Activated CD8-positive, alpha-beta T cell treated with anti-CD3 and anti-CD28 coated beads, Interleukin-2, amount 10 ng/mL, durations not matched to agents 7 days and 5 days (primary cell): Measurements from ENCODE around the gene ARHGDIB. TPM values are rescaled to one million over a fixed set of nuclear protein-coding genes. Genes with fewer than 3 reads are reported as not detected.
A peak's percentile ranks its signal among the peaks of the same experiment; 100 is the strongest.

Source experiments
- ATAC-seq: fragments of 150-1000 bp; cut with Tn5 transposase; one replicate; pipeline ENCODE4 v1.10.0; 2021; ENCODE audit warnings: moderate library complexity
- CTCF ChIA-PET: fragments of 350-600 bp; sonication (Branson Sonifier 250); formaldehyde crosslinking; loops from one replicate; lab custom pipeline; 2021; ENCODE audit warnings: antibody characterized with exemption; lab: Charles Lee
- POLR2A ChIA-PET: fragments of 350-600 bp; sonication (Branson Sonifier 250); formaldehyde crosslinking; loops from one replicate; lab custom pipeline; 2021; ENCODE audit warnings: antibody characterized with exemption; lab: Charles Lee
- DNase-seq: peaks from one replicate; pipeline ENCODE4 v3.0.0-alpha.2; 2020
- H3K27ac Mint-ChIP-seq: one replicate; pipeline ENCODE4 v1.8.0; 2021; ENCODE audit warnings: mild to moderate bottlenecking, mixed read lengths
- H3K27me3 Mint-ChIP-seq: one replicate; pipeline ENCODE4 v1.8.0; 2021; ENCODE audit warnings: low read depth, mixed read lengths
- H3K36me3 Mint-ChIP-seq: one replicate; pipeline ENCODE4 v1.8.0; 2021; ENCODE audit warnings: low read depth, mixed read lengths
- H3K4me1 Mint-ChIP-seq: one replicate; pipeline ENCODE4 v1.8.0; 2021; ENCODE audit warnings: low read depth, mixed read lengths
- H3K4me3 Mint-ChIP-seq: one replicate; pipeline ENCODE4 v1.8.0; 2021; ENCODE audit warnings: mild to moderate bottlenecking, mixed read lengths
- H3K9me3 Mint-ChIP-seq: one replicate; pipeline ENCODE4 v1.8.0; 2022; ENCODE audit warnings: mixed read lengths; ENCODE audit not compliant: insufficient read depth
- total RNA-seq, 2 experiments: library from RNA; stranded (reverse); gene quantifications; one replicate each; pipeline ENCODE4 v1.2.3, GENCODE V29; 2021

ARHGDIB gene
- total RNA-seq, 2 experiments from 2014 or later: 1,528 to 1,576 TPM

GRCh38 chr12:14984036-14984435 lies 22.6 kb upstream of the ARHGDIB start:
- CTCF ChIA-PET: interaction anchor here (1.0 to 1.2 kb wide), 2 partner anchors 36 to 209 kb away, joined by 3 to 5 read pairs; no protein-coding TSS in a partner anchor
- ATAC-seq (no peak), DNase-seq (no peak)
- POLR2A ChIA-PET: interaction anchor here (0.6 to 2.9 kb wide), 3 partner anchors 22 to 136 kb away, joined by 3 to 12 read pairs (median 3); partner anchors contain the start of gene ARHGDIB
- Mint-ChIP-seq H3K4me3 (no peak overlapping the region), H3K27me3 (peaks cover 2% of the 10 kb centered on the region), H3K4me1 (peaks cover 51% of the 10 kb centered on the region), H3K36me3 (peaks cover 3% of the 10 kb centered on the region), H3K9me3 (no peaks in the 10 kb centered on the region), H3K27ac (no peak overlapping the region)

- H3K36me3 Mint-ChIP-seq: peaks cover 3% of the 10 kb centered on the region
- H3K27ac Mint-ChIP-seq: peak overlapping the region; percentile 86
- H3K9me3 Mint-ChIP-seq: no peaks in the 10 kb centered on the region
- DNase-seq (no peak), ATAC-seq (peak; percentile 39)
- CTCF ChIA-PET: interaction anchor here (1.2 to 1.9 kb wide), 3 partner anchors 13 to 208 kb away, joined by 5 to 6 read pairs (median 5); no protein-coding TSS in a partner anchor
- peaks cover 61% of the 10 kb centered on the region for H3K4me1 Mint-ChIP-seq
- no peaks in the 10 kb centered on the region for H3K27me3 Mint-ChIP-seq
- peak overlapping the region; percentile 34 for H3K4me3 Mint-ChIP-seq
- POLR2A ChIA-PET: interaction anchor here (0.7 to 2.9 kb wide), 2 partner anchors 21 to 212 kb away, joined by 3 to 12 read pairs; partner anchors contain the start of gene ARHGDIB
Measured at GRCh38 chr12:14982991-14983390, 21.6 kb upstream of the ARHGDIB start.

GRCh38 chr12:14982562-14982961 lies 21.2 kb upstream of the ARHGDIB start:
- ChIA-PET CTCF (interaction anchor here (1.4 to 1.9 kb wide), 2 partner anchors 13 to 25 kb away, joined by 5 to 6 read pairs; no protein-coding TSS in a partner anchor), POLR2A (interaction anchor here (2.9 kb wide), 1 partner anchor 21 kb away, joined by 12 read pairs; the partner anchor contains the start of gene ARHGDIB)
- ATAC-seq (no peak), DNase-seq (no peak)
- peak overlapping the region; percentile 86 for H3K27ac Mint-ChIP-seq
- H3K9me3 Mint-ChIP-seq: no peaks in the 10 kb centered on the region
- H3K27me3 Mint-ChIP-seq: no peaks in the 10 kb centered on the region
- H3K4me3 Mint-ChIP-seq: no peak overlapping the region
- peaks cover 3% of the 10 kb centered on the region for H3K36me3 Mint-ChIP-seq
- peaks cover 65% of the 10 kb centered on the region for H3K4me1 Mint-ChIP-seq

GRCh38 chr12:14981049-14981448 lies 19.6 kb upstream of the ARHGDIB start:
- ATAC-seq (no peak), DNase-seq (no peak)
- Mint-ChIP-seq H3K4me3 (no peak overlapping the region), H3K9me3 (no peaks in the 10 kb centered on the region), H3K27ac (no peak overlapping the region), H3K36me3 (peaks cover 3% of the 10 kb centered on the region), H3K27me3 (no peaks in the 10 kb centered on the region), H3K4me1 (peaks cover 65% of the 10 kb centered on the region)
- ChIA-PET POLR2A (interaction anchor here (0.9 to 1.0 kb wide), 2 partner anchors 16 to 27 kb away, joined by 3 to 4 read pairs; no protein-coding TSS in a partner anchor), CTCF (interaction anchor here (0.7 to 1.6 kb wide), 5 partner anchors 9 to 212 kb away, joined by 3 to 4 read pairs (median 4); no protein-coding TSS in a partner anchor)

GRCh38 chr12:14979468-14979867 lies 18.1 kb upstream of the ARHGDIB start:
- DNase-seq (no peak), ATAC-seq (peak; percentile 59)
- H3K27ac Mint-ChIP-seq: peak overlapping the region; percentile 30
- peaks cover 65% of the 10 kb centered on the region for H3K4me1 Mint-ChIP-seq
- H3K4me3 Mint-ChIP-seq: peak overlapping the region; percentile 35
- CTCF ChIA-PET: interaction anchor here (0.7 to 2.5 kb wide), 6 partner anchors 11 to 41 kb away, joined by 3 to 14 read pairs (median 4); partner anchors contain the start of gene ERP27
- no peaks in the 10 kb centered on the region for H3K9me3 Mint-ChIP-seq
- peaks cover 3% of the 10 kb centered on the region for H3K36me3 Mint-ChIP-seq
- POLR2A ChIA-PET: interaction anchor here (0.5 kb wide), 1 partner anchor 98 kb away, joined by 3 read pairs; no protein-coding TSS in a partner anchor
- no peaks in the 10 kb centered on the region for H3K27me3 Mint-ChIP-seq

GRCh38 chr12:14976658-14977057 lies 15.3 kb upstream of the ARHGDIB start:
- Mint-ChIP-seq H3K4me1 (peaks cover 59% of the 10 kb centered on the region), H3K9me3 (no peaks in the 10 kb centered on the region), H3K36me3 (peaks cover 3% of the 10 kb centered on the region), H3K4me3 (no peak overlapping the region), H3K27ac (no peak overlapping the region), H3K27me3 (no peaks in the 10 kb centered on the region)
- CTCF ChIA-PET: no interaction called here
- DNase-seq (no peak), ATAC-seq (no peak)
- POLR2A ChIA-PET: interaction anchor here (1.4 kb wide), 1 partner anchor 11 kb away, joined by 3 read pairs; no protein-coding TSS in a partner anchor

- CTCF ChIA-PET: interaction anchor here (1.6 kb wide), 1 partner anchor 10 kb away, joined by 3 read pairs; no protein-coding TSS in a partner anchor
- no peaks in the 10 kb centered on the region for H3K36me3 Mint-ChIP-seq
- no peaks in the 10 kb centered on the region for H3K9me3 Mint-ChIP-seq
- no peaks in the 10 kb centered on the region for H3K27me3 Mint-ChIP-seq
- no peak overlapping the region for H3K4me3 Mint-ChIP-seq
- no peak for ATAC-seq
- no peak overlapping the region for H3K27ac Mint-ChIP-seq
- H3K4me1 Mint-ChIP-seq: peaks cover 51% of the 10 kb centered on the region
- POLR2A ChIA-PET: interaction anchor here (1.4 kb wide), 1 partner anchor 9 kb away, joined by 3 read pairs; no protein-coding TSS in a partner anchor
- DNase-seq: no peak
Measured at GRCh38 chr12:14975457-14975856, 14.1 kb upstream of the ARHGDIB start.

- ChIA-PET POLR2A (interaction anchor here (0.6 kb wide), 1 partner anchor 12 kb away, joined by 3 read pairs; no protein-coding TSS in a partner anchor), CTCF (interaction anchor here (1.5 to 1.7 kb wide), 3 partner anchors 9 to 39 kb away, joined by 3 to 10 read pairs (median 4); no protein-coding TSS in a partner anchor)
- DNase-seq (no peak), ATAC-seq (no peak)
- H3K4me3 Mint-ChIP-seq: no peak overlapping the region
- H3K4me1 Mint-ChIP-seq: peaks cover 43% of the 10 kb centered on the region
- H3K27ac Mint-ChIP-seq: no peak overlapping the region
- H3K9me3 Mint-ChIP-seq: no peaks in the 10 kb centered on the region
- no peaks in the 10 kb centered on the region for H3K27me3 Mint-ChIP-seq
- peaks cover 4% of the 10 kb centered on the region for H3K36me3 Mint-ChIP-seq
Measured at GRCh38 chr12:14974633-14975032, 13.2 kb upstream of the ARHGDIB start.

- Mint-ChIP-seq H3K4me3 (no peak within 1 kb of the TSS), H3K9me3 (no peaks in the 10 kb centered on the region), H3K27ac (no peak within 1 kb of the TSS), H3K27me3 (no peaks in the 10 kb centered on the region), H3K4me1 (peaks cover 26% of the 10 kb centered on the region), H3K36me3 (peaks cover 4% of the 10 kb centered on the region)
- ChIA-PET CTCF (interaction anchor here (1.0 to 1.7 kb wide), 2 partner anchors 8 to 13 kb away, joined by 4 to 10 read pairs; no protein-coding TSS in a partner anchor), POLR2A (interaction anchor here (0.8 to 1.5 kb wide), 5 partner anchors 9 to 202 kb away, joined by 3 to 6 read pairs (median 4); partner anchors contain the start of gene ARHGDIB)
- ATAC-seq: no peak
- DNase-seq: no peak
Measured at GRCh38 chr12:14972816-14973215, 11.4 kb upstream of the ARHGDIB start, which contains the start of gene PDE6H. Gene PDE6H (plus strand): TSS chr12:14973042. CDS start chr12:14978013, 4,971 bp downstream.

GRCh38 chr12:14970473-14970872 lies 9.1 kb upstream of the ARHGDIB start:
- peaks cover 29% of the 10 kb centered on the region for H3K4me1 Mint-ChIP-seq
- no peak overlapping the region for H3K4me3 Mint-ChIP-seq
- no peaks in the 10 kb centered on the region for H3K9me3 Mint-ChIP-seq
- CTCF ChIA-PET: no interaction called here
- DNase-seq (no peak), ATAC-seq (no peak)
- H3K27ac Mint-ChIP-seq: no peak overlapping the region
- H3K27me3 Mint-ChIP-seq: no peaks in the 10 kb centered on the region
- peaks cover 4% of the 10 kb centered on the region for H3K36me3 Mint-ChIP-seq
- POLR2A ChIA-PET: no interaction called here

- Mint-ChIP-seq H3K27ac (no peak overlapping the region), H3K4me3 (no peak overlapping the region), H3K27me3 (no peaks in the 10 kb centered on the region), H3K4me1 (peaks cover 37% of the 10 kb centered on the region), H3K9me3 (no peaks in the 10 kb centered on the region), H3K36me3 (peaks cover 6% of the 10 kb centered on the region)
- CTCF ChIA-PET: interaction anchor here (0.8 to 1.3 kb wide), 2 partner anchors 10 to 11 kb away, joined by 3 to 5 read pairs; no protein-coding TSS in a partner anchor
- DNase-seq (no peak), ATAC-seq (no peak)
- POLR2A ChIA-PET: interaction anchor here (0.6 kb wide), 1 partner anchor 12 kb away, joined by 3 read pairs; no protein-coding TSS in a partner anchor
Measured at GRCh38 chr12:14968478-14968877, 7.1 kb upstream of the ARHGDIB start.
